ENCODE data around the gene C1orf210.

C1orf210 gene

GRCh38 chr1:43273708-43274107 lies 11.7 kb downstream of the C1orf210 start:
- DNase-seq (ENCODE audit: low spot score) = no peak

DNA sequence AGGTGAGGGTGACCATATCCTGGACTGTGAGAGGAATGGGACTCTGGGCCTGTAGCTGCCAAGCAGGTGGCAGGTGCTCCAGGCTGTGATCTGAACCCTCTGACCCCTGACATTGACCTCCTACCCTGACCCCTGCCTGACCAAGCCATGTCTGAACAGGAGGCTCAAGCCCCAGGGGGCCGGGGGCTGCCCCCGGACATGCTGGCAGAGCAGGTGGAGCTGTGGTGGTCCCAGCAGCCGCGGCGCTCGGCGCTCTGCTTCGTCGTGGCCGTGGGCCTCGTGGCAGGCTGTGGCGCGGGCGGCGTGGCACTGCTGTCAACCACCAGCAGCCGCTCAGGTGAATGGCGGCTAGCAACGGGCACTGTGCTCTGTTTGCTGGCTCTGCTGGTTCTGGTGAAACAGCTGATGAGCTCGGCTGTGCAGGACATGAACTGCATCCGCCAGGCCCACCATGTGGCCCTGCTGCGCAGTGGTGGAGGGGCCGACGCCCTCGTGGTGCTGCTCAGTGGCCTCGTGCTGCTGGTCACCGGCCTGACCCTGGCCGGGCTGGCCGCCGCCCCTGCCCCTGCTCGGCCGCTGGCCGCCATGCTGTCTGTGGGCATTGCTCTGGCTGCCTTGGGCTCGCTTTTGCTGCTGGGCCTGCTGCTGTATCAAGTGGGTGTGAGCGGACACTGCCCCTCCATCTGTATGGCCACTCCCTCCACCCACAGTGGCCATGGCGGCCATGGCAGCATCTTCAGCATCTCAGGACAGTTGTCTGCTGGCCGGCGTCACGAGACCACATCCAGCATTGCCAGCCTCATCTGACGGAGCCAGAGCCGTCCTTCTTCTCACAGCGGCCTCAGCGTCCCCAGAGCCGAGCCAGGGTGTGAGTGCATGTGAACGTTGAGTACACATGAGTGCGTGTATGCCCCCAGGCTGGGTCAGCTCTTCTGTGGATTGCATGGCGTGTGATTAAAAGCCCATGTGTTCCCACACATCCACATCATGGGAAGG lies 12.5 kb downstream of the C1orf210 start:
- no peak for DNase-seq (ENCODE audit: low spot score)

DNA sequence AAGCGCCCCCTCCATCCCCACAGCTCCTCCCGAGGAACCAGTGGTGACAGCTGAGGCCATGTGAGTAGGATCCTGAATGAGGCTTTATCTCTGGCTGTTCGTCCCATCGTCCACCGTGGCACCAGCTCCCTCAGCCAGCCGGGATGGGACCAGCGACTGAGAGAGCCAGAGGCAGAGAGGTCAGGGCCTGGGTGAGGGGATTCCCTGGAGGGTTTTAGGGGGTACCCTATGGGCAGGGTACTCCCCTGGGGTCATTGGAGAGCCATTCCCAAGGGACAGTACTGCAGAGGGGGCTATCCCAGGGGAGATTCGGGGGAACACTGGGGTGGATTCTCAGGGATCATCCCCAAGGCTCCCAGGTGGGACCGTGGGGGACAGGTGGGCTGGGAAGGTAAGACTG lies 13.2 kb downstream of the C1orf210 start:
- no peak for DNase-seq (ENCODE audit: low spot score)

DNA sequence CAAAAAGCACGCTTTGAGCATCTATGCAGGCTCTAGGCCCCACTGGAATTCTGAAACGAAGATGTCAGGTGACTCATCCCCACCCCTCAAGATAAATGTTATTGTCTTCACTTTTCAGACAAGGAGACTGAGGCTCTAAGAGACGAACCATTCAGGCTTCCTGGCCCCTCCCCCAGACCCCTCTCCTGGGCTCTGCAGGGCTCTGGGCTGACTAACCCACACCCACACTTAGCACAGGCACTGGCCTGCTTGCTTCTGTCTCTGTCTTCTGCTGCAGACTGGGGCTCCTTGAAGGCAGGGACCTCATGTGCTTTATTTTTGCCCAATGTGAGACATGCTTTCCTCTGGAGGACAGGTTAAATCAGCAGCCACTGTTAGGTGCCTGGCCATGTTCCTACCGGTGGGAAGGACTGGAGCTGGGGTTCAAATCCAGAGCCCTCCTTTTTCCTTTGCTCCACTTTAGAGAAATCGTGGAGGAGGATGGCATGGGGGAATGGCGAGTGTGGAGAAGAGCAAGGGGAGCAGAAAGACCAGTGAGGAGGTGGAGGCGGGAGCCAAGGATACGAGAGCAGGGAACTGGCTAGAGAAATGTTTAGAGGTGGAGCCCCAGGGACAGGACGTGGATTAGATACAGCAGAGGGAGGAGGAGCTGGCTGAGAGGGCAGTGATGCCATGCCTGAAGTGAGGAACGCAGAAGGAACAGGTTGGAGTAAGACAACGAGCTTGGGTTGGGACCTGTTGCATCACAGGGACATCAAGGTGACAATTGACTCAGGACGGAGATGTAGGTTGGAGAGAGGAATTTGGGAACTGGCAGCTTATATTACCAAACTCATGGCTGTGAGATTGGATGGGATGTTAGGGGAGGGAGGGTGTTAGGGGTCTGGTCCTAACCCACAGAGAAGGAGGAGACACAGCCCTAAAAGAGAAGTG lies 13.9 kb downstream of the C1orf210 start:
- DNase-seq (ENCODE audit: low spot score) = no peak

DNA sequence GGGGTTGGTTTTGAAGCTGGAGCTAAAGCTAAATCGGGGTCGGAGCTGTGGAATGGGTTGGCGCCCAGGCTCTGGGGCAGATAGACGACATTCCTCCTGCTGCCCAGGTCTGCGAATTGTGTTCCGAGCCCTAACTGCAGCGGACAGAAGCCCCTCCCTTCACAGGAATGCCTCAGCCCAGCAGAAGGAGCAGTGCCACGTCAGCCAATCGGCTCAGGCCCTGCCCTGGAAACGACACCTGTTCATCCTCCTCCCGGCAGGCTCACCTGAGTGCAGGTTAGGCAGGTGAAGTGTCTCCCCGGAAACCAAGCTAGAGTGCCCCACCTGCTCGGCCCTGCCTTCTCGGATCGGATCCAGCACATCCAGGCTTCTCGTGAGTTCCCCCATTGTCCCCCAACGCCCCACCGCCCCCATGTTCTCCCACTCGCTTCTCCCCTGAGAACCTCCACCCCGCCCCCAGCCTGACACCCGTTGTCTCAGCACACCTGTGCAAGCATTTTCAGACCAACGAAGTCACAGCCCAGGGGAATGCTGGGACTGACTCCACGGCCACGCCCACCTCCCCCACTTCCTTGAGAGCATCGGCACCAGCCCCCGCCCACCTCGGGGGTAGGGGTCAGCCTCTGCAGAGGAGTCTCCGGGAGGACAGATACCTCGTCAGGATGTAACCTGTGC lies 14.8 kb downstream of the C1orf210 start:
- DNase-seq (ENCODE audit: low spot score) = no peak

DNA sequence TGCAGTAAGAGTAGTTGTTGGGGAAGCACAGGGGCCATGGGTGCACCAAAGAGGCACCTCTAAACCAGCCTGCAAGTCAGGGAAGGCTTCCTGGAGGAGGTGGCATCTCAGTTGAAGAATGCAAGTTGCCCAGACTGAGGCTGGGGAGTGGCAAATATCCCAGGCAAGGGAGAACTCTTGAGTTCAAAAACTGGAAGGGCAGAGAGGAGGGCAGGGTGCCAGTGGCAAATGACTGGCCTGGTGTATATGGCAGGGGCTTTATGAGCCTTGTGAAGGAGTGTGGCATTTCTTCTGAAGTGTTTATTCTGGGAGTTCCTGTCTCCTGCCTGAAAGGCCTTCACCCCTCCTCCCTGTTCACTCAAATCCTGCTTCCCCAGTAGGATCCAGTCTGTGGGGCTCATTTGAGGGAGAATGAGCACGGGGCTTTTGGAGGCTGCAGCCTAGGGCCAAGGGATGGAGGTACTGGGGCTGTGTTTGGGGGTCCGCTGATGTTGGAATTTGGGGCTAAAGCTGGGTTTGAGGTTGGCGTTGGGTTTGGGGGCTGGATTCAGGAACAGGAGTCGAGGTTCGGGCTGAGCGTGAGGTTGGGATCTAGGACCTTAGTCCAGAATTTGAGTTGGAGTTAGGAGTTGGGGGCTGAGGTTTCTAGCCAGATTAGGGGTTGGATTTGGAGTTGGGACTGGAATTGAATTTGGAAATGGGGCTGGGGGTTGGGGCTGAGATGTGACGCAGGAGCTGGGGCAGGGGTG lies 15.6 kb downstream of the C1orf210 start, which contains the start of gene TMEM125:
Gene TMEM125 (plus strand): TSS at position 357 of the 749 bp plus-strand sequence. CDS start 2,740 bp downstream, outside the sequence.
- no peak for DNase-seq (ENCODE audit: low spot score)

GRCh38 chr1:43267818-43268425 lies 17.5 kb downstream of the C1orf210 start:
- no peak for DNase-seq (ENCODE audit: low spot score)

GRCh38 chr1:43267291-43267805 lies 18.0 kb downstream of the C1orf210 start:
- DNase-seq (ENCODE audit: low spot score) = no peak

- DNase-seq (ENCODE audit: low spot score) = no peak
Observed at GRCh38 chr1:43266881-43267280, 18.5 kb downstream of the C1orf210 start.

DNA sequence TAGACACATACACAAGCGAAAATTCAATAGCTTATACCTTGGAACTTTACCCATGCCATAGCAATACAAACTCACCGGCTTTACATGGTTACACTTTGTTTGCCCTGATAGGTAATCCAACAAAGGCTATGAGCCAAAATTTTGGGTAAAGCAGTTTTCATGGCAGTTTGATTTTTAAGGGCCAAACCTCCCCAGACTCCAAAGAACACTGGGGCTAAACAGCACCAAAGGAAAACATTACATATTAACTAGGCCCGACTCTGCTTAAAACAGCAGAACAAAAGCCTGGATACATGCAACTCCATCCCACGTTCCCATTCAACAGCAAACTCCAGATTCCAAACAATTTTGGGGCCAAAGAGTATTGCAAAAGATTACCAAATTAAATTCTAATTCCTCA lies 19.9 kb downstream of the C1orf210 start:
- no peak for DNase-seq (ENCODE audit: low spot score)

GRCh38 chr1:43258370-43258769 lies 27.0 kb downstream of the C1orf210 start:
- no peak for DNase-seq (ENCODE audit: low spot score)

GRCh38 chr1:43256675-43257570 lies 28.5 kb downstream of the C1orf210 start:
- DNase-seq (ENCODE audit: low spot score) = no peak

- DNase-seq (ENCODE audit: low spot score) = no peak
Observed at GRCh38 chr1:43255438-43256210, 29.8 kb downstream of the C1orf210 start.

GRCh38 chr1:43253876-43254275 lies 31.5 kb downstream of the C1orf210 start:
- no peak for DNase-seq (ENCODE audit: low spot score)

DNA sequence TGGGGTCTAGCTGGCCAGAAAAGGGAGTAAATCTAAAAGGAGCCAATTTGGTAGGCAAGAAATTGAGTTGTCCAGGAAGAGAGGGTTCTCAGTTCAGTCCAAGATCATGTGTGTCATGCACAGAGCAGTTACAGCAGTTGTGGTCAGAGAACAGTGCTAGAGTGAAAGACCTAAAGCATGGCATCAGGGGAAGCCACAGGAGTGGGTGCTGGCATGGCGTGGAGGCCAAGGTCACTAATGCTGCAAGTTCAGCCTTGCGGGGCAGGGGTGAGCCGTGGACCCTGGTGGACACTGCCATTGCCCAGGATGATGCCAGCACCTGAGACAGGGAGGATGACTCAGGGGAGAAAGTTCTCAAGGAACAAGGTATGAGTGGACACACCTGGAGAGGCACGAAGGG lies 32.2 kb downstream of the C1orf210 start:
- no peak for DNase-seq (ENCODE audit: low spot score)

DNA sequence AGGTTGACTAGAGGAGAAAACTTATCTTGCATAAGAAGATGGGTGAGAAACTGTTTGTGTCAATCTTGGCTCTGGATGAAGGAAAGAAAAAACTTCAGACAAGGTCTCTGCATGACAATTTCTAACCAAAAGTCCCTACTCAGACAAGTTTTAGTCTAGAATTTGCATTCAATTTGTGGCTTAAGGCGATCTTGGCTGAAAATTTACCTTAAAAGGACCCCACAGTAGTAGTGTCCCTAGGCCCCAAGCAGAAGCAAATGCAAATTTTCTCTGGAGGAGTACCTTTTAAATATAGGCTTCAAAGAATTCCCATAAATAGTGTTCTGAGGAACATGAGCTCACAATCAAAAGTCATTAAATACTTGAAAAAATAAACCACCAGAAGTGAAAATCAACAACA lies 33.2 kb downstream of the C1orf210 start:
- DNase-seq (ENCODE audit: low spot score) = no peak

GRCh38 chr1:43251024-43251423 lies 34.4 kb downstream of the C1orf210 start:
- no peak for DNase-seq (ENCODE audit: low spot score)

DNA sequence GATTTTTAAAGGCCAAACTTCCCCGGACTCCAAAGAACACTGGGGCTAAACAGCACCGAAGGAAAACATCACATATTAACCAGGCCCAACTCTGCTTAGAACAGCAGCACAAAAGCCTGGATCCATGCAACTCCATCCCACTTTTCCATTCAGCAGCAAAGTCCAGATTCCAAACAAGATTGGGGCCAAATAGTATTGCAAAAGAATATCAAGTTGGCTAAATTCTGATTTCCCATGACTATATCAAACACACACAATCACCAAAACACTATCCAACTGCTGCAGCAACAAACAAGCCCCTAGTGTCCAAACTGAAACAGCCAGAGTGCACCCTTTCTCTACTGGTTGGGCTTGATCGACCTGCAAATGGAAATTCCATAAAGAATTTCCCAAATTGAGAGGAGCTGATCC lies 35.0 kb downstream of the C1orf210 start:
- no peak for DNase-seq (ENCODE audit: low spot score)

All from CD4-positive, alpha-beta T cell treated with Interleukin-15 for 4 hours (primary cell).